Activated CD8-positive, alpha-beta memory T cell treated with anti-CD3 and anti-CD28 coated beads for 48 hours (primary cell): ENCODE measurements around the gene INO80D.
"Not testable (repeated sequence)": the region's sequence is repeated elsewhere in the genome, so short reads cannot be mapped to it uniquely, and the experiment has no call there.

ENCODE experiments used
- DNase-seq, 3 experiments: peaks; one replicate each; pipeline ENCODE4 v3.0.0-alpha.2; 2020; ENCODE audit warnings: low read depth in 2 of 3, low spot score in 2 of 3

The INO80D gene

GRCh38 chr2:206031162-206031784, 54.7 kb downstream of the INO80D start:
- DNase-seq: no peak

GRCh38 chr2:206028101-206028500, 57.9 kb downstream of the INO80D start:
- no peak for DNase-seq

DNA sequence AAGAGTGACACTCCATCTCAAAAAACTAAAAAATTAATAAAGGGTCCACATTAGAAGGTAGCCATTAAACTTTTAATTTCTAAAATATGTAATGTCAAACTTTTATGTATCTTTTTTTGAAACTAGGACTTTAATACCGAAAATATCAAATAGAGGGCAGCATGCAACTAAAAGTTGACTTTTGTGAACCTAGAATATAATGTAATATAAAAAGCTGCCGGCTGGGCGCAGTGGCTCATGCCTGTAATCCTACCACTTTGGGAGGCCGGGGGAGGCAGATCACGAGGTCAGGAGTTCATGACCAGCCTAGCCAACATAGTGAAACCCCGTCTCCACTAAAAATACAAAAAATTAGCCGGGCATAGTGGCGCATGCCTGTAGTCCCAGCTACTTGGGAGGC, 62.8 kb downstream of the INO80D start:
- no peak for DNase-seq

- no peak for DNase-seq
These were observed 65.8 kb downstream of the INO80D start for GRCh38 chr2:206020171-206020570.

GRCh38 chr2:206015746-206016145, 70.2 kb downstream of the INO80D start:
- DNase-seq: not testable (repeated sequence)

GRCh38 chr2:206011795-206012194, 74.2 kb downstream of the INO80D start:
- no peak for DNase-seq

GRCh38 chr2:206011018-206011614, 74.9 kb downstream of the INO80D start:
- DNase-seq: no peak

DNA sequence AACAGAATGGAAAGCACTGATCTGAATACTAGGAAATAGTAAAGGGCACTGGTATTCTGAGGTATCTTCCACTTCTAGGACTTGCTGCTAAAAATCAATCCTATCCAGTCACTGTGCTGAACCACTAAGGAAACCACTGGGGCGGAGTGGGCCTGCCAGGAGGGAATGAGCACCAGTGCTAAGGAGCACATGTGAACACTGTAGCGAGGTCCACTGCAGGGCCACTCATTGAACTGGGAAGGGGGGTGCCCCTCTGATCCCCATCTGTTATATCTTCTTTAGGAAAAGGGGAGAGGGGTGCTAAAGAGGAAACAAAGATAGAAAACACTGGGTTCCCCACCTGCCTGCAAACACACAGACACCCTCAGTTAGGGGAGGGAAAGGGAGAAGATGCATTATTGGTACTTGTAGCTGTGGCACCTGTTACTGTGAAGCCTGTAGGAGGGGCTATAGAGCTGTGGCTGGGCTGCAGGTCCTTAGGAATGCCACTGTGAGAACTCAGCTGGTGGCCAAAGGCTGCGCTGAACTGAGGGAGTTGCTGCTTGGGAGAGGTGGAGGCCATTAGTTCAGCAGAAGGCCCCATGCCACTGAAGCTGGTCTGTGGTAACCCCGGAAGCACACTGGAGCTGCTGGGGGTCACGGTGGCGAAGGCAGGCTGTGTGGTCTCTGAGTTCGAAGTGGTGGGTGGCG, 81.8 kb downstream of the INO80D start:
- DNase-seq: no peak

GRCh38 chr2:206002440-206002839, 83.5 kb downstream of the INO80D start:
- no peak for DNase-seq

GRCh38 chr2:206001912-206002311, 84.1 kb downstream of the INO80D start:
- DNase-seq: no peak

DNA sequence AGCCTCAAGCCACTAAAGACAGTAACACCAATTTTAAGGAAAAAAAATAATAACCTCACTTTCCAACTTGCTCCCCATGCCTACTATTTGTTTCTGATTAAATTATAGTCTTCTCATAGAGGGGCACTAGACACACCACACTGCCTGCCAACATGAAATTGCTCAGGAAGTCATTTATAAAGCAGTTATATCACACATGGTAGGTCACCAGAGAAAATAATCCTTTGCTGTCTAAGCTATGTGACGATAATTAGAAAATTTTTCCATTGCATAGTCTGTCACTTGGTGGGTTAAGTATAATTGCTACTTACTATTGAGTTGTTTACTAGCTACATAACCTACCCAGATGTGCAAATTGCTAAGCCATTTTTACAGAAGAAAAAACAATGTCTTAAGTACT, 85.2 kb downstream of the INO80D start:
- DNase-seq: no peak

DNA sequence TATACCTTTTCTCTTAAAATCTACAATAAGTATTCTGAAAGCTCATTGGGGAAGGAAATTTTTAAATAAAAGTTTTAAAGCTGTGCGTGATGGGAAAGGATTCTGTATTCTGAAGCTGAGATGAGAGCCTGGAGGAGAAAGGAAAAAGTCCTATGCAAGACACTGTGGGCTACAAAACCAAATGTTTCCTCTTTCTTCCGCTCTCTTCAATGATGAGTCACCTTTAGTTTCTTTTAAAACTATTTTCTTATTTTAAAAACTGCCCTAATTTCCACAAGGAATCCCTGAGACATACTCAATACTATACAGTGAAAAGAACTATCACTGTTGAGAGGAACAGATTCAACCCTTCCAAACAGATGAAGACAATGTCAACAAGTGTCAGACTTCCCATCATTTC, 87.4 kb downstream of the INO80D start:
- no peak for DNase-seq

- no peak for DNase-seq
These were observed 89.8 kb downstream of the INO80D start for GRCh38 chr2:205996161-205996560.

- no peak for DNase-seq
These were observed 90.7 kb downstream of the INO80D start for GRCh38 chr2:205995260-205995659.

- no peak for DNase-seq
These were observed 91.6 kb downstream of the INO80D start for GRCh38 chr2:205994344-205994743.

DNA sequence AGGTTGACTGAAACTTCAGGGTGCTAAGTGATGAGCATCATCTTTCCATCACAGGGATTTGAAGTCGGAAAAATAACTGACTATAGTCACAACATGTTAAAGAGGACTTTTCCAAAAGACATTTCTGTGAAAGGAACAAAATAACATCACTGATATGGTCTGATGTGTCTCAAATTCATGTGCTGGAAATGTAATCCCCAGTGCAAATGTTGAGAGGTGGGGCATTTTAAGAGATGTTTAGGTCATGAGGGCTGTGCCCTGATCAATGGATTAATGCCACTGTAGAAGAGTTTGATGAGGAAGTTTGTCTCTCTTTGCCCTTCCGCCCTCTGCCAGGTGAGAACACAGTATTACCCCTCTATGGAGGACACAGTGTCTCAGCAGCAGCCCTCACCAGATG, 95.9 kb downstream of the INO80D start:
- DNase-seq: no peak

GRCh38 chr2:205989271-205990071, 96.5 kb downstream of the INO80D start:
- DNase-seq: no peak

DNA sequence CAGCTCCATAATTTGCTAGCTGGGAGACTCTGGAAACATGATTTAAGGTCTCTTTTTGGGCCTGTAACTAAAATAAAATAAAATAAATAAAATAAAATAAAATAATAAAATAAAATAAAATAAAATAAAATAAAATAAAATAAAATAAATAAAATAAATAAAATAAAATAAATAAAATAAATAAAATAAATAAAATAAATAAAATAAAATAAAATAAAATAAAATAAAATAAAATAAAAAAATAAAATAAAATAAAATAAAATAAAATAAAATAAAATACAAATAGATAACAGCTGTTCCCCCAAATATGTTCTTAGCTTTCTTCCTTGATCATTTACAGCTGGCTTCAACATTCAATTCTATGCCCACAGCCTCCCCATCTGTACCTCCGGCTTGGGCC, 97.3 kb downstream of the INO80D start:
- not testable (repeated sequence) for DNase-seq

- DNase-seq: no peak
These were observed 97.7 kb downstream of the INO80D start for GRCh38 chr2:205988274-205988673.

DNA sequence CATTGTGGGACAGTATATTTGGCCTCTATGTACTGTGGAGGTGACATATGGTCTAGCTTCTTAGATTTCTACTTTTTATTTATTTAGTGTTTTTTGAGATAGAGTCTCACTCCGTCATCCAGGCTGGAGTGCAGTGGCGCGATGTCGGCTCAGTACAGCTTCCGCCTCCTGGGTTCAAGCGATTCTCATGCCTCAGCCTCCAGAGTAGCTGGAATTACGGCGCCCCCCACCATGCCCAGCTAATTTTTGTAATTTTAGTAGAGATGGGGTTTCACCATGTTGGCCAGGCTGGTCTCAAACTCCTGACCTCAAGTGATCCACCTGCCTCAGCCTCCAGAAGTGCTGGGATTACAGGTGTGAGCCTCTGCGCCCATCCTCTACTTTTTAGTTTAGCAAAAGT, 99.6 kb downstream of the INO80D start:
- not testable (repeated sequence) for DNase-seq

- DNase-seq: no peak
These were observed 101.6 kb downstream of the INO80D start for GRCh38 chr2:205984381-205984780.
